ENCODE data around the gene ATP11A. TPM values are rescaled to one million over a fixed set of nuclear protein-coding genes. Genes with fewer than 3 reads are reported as not detected.
"Not testable (repeated sequence)": the region's sequence is repeated elsewhere in the genome, so short reads cannot be mapped to it uniquely, and the experiment has no call there.

The ATP11A gene
- total and polyA plus RNA-seq, 4 donors: 3.1 to 68.1 (median 28.6) TPM

DNA sequence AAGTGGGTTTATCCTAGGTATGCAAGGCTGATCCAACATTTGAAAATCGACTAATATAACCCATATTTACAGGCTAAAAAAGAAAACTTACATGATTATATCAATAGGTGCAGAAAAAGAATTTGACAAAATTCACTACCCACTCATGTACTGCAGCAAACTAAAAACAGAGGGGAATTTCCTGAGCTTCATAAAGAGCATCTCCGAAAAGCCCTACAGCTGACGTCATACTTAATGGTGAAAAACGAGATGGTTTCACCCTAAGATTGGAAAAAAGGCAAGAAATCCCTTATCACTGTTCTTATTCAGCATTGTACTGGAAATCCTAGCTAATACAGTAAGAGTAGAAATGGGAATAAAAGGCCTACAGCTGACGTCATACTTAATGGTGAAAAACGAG, 111.0 kb downstream of the ATP11A start:
- H3K36me3 ChIP-seq (ENCODE audit: control insufficient read depth in 1 of 2, insufficient read depth in 2 of 2, low read length in 1 of 2); H3K9me3 ChIP-seq (ENCODE audit: control insufficient read depth, low read length); intact Hi-C loops (cut with DNase I); H3K4me1 ChIP-seq (ENCODE audit: control insufficient read depth in 1 of 2, insufficient read depth in 2 of 2, low read length in 2 of 2); H3K27me3 ChIP-seq (ENCODE audit: control insufficient read depth in 1 of 2, insufficient read depth in 2 of 2, low read length in 1 of 2); H3K4me3 ChIP-seq (ENCODE audit: low read length in 2 of 2); H3K27ac ChIP-seq (ENCODE audit: low read depth in 1 of 2, low read length in 2 of 2); DNase-seq; ATAC-seq (ENCODE audit: low FRiP score): not testable (repeated sequence)
- 94 to 95% methylated on average over 4 of the region's 6 CpGs for WGBS, 2 donors

DNA sequence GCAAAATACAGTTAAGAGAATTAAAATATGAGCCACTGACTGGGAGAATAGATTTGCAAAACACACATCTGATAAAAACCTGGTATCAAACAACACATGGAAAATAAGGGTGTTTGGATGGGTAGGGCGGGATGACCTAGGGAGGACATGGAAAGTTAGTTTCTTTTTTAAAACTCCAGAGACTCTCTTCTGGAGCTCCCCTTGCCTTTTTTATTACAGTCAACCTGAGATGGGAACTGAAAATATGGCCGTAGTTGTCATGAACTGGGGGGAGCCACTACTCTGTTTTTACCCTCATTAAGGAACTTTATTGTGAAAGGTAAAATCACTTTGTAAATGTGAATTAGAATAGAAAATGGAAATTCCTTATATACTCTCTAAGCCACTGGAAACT, 113.0 kb downstream of the ATP11A start:
- Histone ChIP-seq H3K4me3 (ENCODE audit: low read length in 2 of 2) (no peak overlapping the region), H3K36me3 (ENCODE audit: control insufficient read depth in 1 of 2, insufficient read depth in 2 of 2, low read length in 1 of 2) (no peaks in the 10 kb centered on the region), H3K27me3 (ENCODE audit: control insufficient read depth in 1 of 2, insufficient read depth in 2 of 2, low read length in 1 of 2) (no peaks in the 10 kb centered on the region), H3K4me1 (ENCODE audit: control insufficient read depth in 1 of 2, insufficient read depth in 2 of 2, low read length in 2 of 2) (no peaks in the 10 kb centered on the region), H3K27ac (ENCODE audit: low read depth in 1 of 2, low read length in 2 of 2) (no peak overlapping the region), H3K9me3 (ENCODE audit: control insufficient read depth, low read length) (peaks cover 3% of the 10 kb centered on the region)
- intact Hi-C loops (cut with DNase I): no loop called here
- ATAC-seq (ENCODE audit: low FRiP score) (no peak), DNase-seq (no peak)
- WGBS, 2 donors: 69 to 90% methylated on average over 2 of the region's 2 CpGs

DNA sequence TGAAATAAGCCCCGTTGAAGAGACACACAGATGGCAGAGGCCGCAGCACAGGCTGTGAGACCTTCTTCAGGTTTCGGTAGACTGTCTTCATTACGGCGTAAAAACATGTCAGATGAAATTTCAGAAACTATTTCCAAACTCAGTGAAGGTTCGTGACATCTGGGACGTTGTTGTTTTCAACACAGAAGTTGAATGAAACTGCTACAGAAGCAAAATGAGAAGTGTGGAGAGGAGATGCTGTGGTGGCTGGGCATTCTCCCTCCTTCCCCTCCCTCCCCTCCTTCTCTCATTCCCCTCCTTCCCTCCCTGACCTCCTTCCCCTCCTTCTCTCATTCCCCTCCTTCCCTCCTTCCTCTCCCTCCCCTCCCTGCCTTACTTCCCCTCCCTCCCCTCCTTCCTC, 113.6 kb downstream of the ATP11A start:
- WGBS, 2 donors: 74 to 80% methylated on average over 7 of the region's 7 CpGs
- intact Hi-C loops (cut with DNase I): no loop called here
- no peak for DNase-seq
- Histone ChIP-seq H3K4me3 (ENCODE audit: low read length in 2 of 2) (no peak overlapping the region), H3K36me3 (ENCODE audit: control insufficient read depth in 1 of 2, insufficient read depth in 2 of 2, low read length in 1 of 2) (no peaks in the 10 kb centered on the region), H3K27ac (ENCODE audit: low read depth in 1 of 2, low read length in 2 of 2) (no peak overlapping the region), H3K4me1 (ENCODE audit: control insufficient read depth in 1 of 2, insufficient read depth in 2 of 2, low read length in 2 of 2) (no peaks in the 10 kb centered on the region), H3K9me3 (ENCODE audit: control insufficient read depth, low read length) (peaks cover 2% of the 10 kb centered on the region), H3K27me3 (ENCODE audit: control insufficient read depth in 1 of 2, insufficient read depth in 2 of 2, low read length in 1 of 2) (no peaks in the 10 kb centered on the region)
- ATAC-seq (ENCODE audit: low FRiP score): no peak

- no peak for DNase-seq
- Histone ChIP-seq H3K9me3 (ENCODE audit: control insufficient read depth, low read length) (no peaks in the 10 kb centered on the region), H3K4me3 (ENCODE audit: low read length in 2 of 2) (no peak overlapping the region), H3K36me3 (ENCODE audit: control insufficient read depth in 1 of 2, insufficient read depth in 2 of 2, low read length in 1 of 2) (no peaks in the 10 kb centered on the region), H3K27ac (ENCODE audit: low read depth in 1 of 2, low read length in 2 of 2) (no peak overlapping the region), H3K27me3 (ENCODE audit: control insufficient read depth in 1 of 2, insufficient read depth in 2 of 2, low read length in 1 of 2) (no peaks in the 10 kb centered on the region), H3K4me1 (ENCODE audit: control insufficient read depth in 1 of 2, insufficient read depth in 2 of 2, low read length in 2 of 2) (no peaks in the 10 kb centered on the region)
- intact Hi-C loops (cut with DNase I): no loop called here
- 68 to 79% methylated on average over 5 of the region's 5 CpGs for WGBS, 2 donors
- ATAC-seq (ENCODE audit: low FRiP score): no peak
Observed at GRCh38 chr13:112804374-112804773, 114.5 kb downstream of the ATP11A start.

GRCh38 chr13:112806739-112807652, 117.2 kb downstream of the ATP11A start:
- no peak overlapping the region for H3K27ac ChIP-seq (ENCODE audit: low read depth in 1 of 2, low read length in 2 of 2)
- intact Hi-C loops (cut with DNase I): loop anchor here in 1 of 2 donors (5.0 kb wide), 1 partner anchor 65 kb away; no protein-coding TSS in a partner anchor
- no peak overlapping the region for H3K4me3 ChIP-seq (ENCODE audit: low read length in 2 of 2)
- DNase-seq (no peak), ATAC-seq (ENCODE audit: low FRiP score) (no peak)
- H3K27me3 ChIP-seq (ENCODE audit: control insufficient read depth in 1 of 2, insufficient read depth in 2 of 2, low read length in 1 of 2): no peaks in the 10 kb centered on the region
- WGBS, 2 donors: 86 to 90% methylated on average over 36 of the region's 36 CpGs
- H3K36me3 ChIP-seq (ENCODE audit: control insufficient read depth in 1 of 2, insufficient read depth in 2 of 2, low read length in 1 of 2): no peaks in the 10 kb centered on the region
- H3K9me3 ChIP-seq (ENCODE audit: control insufficient read depth, low read length): no peaks in the 10 kb centered on the region
- no peaks in the 10 kb centered on the region for H3K4me1 ChIP-seq (ENCODE audit: control insufficient read depth in 1 of 2, insufficient read depth in 2 of 2, low read length in 2 of 2)

DNA sequence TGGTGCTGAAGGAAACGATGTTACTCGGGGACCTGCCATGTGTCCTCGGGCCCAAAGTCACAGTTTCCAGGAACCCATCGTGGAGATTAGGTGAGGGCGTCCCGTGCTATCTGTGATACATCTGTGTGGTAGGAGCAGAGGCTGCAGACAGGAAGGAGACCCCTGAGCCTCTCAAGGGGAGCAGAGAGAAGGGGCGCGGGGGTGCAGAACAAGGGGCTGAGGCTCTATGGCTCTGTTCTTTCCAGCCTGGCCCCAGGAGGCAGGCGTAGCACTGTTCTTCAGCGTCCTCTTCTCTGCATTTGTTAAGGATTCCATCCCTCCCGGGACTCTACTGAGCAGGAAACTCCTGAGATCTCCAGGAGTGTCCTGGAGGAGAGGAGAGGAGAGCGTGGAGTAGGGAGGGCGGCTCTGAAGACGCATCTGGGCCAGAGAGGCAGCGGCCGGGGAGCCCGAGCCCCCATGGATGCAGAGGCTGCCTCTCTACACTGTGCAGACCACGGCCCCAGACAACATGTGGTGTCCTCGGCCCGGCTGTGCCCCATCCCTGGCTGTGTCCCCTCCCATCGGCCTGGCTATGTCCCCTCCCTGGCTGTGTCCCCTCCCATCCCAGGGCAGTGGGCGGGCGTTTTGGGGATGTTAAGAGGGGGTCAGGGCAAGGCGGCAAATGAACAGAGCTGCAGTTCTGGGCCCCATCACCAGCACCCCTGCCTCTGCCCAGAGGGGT, 118.0 kb downstream of the ATP11A start:
- WGBS, 2 donors: 87 to 92% methylated on average over 21 to 24 of the region's 24 CpGs
- Histone ChIP-seq H3K27ac (ENCODE audit: low read depth in 1 of 2, low read length in 2 of 2) (no peak overlapping the region), H3K9me3 (ENCODE audit: control insufficient read depth, low read length) (no peaks in the 10 kb centered on the region), H3K36me3 (ENCODE audit: control insufficient read depth in 1 of 2, insufficient read depth in 2 of 2, low read length in 1 of 2) (no peaks in the 10 kb centered on the region), H3K4me1 (ENCODE audit: control insufficient read depth in 1 of 2, insufficient read depth in 2 of 2, low read length in 2 of 2) (no peaks in the 10 kb centered on the region), H3K27me3 (ENCODE audit: control insufficient read depth in 1 of 2, insufficient read depth in 2 of 2, low read length in 1 of 2) (no peaks in the 10 kb centered on the region), H3K4me3 (ENCODE audit: low read length in 2 of 2) (no peak overlapping the region)
- ATAC-seq (ENCODE audit: low FRiP score): no peak
- intact Hi-C loops (cut with DNase I): loop anchor here in 1 of 2 donors (5.0 kb wide), 1 partner anchor 66 kb away; no protein-coding TSS in a partner anchor
- DNase-seq: no peak

- Histone ChIP-seq H3K27me3 (ENCODE audit: control insufficient read depth in 1 of 2, insufficient read depth in 2 of 2, low read length in 1 of 2) (no peaks in the 10 kb centered on the region), H3K4me1 (ENCODE audit: control insufficient read depth in 1 of 2, insufficient read depth in 2 of 2, low read length in 2 of 2) (no peaks in the 10 kb centered on the region), H3K27ac (ENCODE audit: low read depth in 1 of 2, low read length in 2 of 2) (no peak overlapping the region), H3K36me3 (ENCODE audit: control insufficient read depth in 1 of 2, insufficient read depth in 2 of 2, low read length in 1 of 2) (no peaks in the 10 kb centered on the region), H3K4me3 (ENCODE audit: low read length in 2 of 2) (no peak overlapping the region), H3K9me3 (ENCODE audit: control insufficient read depth, low read length) (no peaks in the 10 kb centered on the region)
- DNase-seq (no peak), ATAC-seq (ENCODE audit: low FRiP score) (no peak)
- intact Hi-C loops (cut with DNase I): loop anchor here in 1 of 2 donors (5.0 kb wide), 1 partner anchor 66 kb away; no protein-coding TSS in a partner anchor
- WGBS, 2 donors: 92 to 94% methylated on average over 26 of the region's 26 CpGs
Observed at GRCh38 chr13:112808377-112809140, 118.7 kb downstream of the ATP11A start.

Measured in aorta (tissue), 5 donors.